ENCODE results near the gene PLA2G15.

DNA sequence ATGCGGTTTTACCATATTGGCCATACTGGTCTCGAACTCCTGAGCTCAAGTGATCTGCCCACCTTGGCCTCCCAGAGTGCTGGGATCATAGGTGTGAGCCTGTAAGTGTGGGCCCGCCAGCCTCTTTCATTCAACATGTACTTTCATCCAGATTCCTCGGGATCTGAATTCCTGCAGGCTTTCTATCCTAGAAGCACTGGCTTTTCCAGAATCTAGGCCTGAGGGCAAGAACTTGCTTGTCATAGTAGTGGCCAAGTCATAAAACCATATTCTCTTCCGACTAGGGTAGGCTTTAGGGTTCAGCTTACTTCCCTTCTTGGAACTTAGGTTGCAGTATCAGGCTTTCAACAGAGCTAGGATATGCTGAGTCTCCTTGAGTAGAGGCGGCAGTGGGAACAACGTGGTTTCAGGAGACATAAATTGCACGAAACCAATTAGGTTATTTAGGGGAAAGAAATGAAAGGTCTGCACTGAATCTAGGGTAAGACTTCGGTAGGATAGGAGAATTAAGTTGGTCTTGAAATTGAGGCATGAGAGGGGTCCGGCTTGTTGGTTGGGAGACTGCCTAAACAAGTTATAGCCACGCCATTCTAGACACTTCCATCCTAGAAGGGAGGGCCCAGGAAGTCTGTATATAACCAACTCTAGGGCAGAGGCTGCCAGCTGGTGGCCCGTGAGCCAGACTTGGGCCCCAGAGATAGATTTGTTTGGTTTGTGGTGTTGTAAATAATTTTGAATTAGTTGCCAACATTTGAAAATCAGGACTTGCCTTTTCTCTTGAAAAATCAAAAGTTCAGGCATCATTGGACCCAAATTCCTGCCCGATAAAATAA lies 34.8 kb downstream of the PLA2G15 start:
- TF ChIP-seq POLR2A (IDR thresholded peaks at IDR 0.05), result no peak
- TF ChIP-seq, protein P1, sequence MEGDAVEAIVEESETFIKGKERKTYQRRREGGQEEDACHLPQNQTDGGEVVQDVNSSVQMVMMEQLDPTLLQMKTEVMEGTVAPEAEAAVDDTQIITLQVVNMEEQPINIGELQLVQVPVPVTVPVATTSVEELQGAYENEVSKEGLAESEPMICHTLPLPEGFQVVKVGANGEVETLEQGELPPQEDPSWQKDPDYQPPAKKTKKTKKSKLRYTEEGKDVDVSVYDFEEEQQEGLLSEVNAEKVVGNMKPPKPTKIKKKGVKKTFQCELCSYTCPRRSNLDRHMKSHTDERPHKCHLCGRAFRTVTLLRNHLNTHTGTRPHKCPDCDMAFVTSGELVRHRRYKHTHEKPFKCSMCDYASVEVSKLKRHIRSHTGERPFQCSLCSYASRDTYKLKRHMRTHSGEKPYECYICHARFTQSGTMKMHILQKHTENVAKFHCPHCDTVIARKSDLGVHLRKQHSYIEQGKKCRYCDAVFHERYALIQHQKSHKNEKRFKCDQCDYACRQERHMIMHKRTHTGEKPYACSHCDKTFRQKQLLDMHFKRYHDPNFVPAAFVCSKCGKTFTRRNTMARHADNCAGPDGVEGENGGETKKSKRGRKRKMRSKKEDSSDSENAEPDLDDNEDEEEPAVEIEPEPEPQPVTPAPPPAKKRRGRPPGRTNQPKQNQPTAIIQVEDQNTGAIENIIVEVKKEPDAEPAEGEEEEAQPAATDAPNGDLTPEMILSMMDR (IDR thresholded peaks at IDR 0.05), result no peak
